Activated naive CD8-positive, alpha-beta T cell (primary cell): Measurements from ENCODE around the gene PCYT1A.
"Not testable (repeated sequence)": the region's sequence is repeated elsewhere in the genome, so short reads cannot be mapped to it uniquely, and the experiment has no call there.

Experiments
- H3K27ac Mint-ChIP-seq: one replicate; pipeline ENCODE4 v1.8.0; 2021; ENCODE audit warnings: mixed read lengths
- H3K27me3 Mint-ChIP-seq: one replicate; pipeline ENCODE4 v1.8.0; 2021; ENCODE audit warnings: mixed read lengths
- H3K36me3 Mint-ChIP-seq: one replicate; pipeline ENCODE4 v1.8.0; 2021; ENCODE audit warnings: mixed read lengths
- H3K4me1 Mint-ChIP-seq: one replicate; pipeline ENCODE4 v1.8.0; 2021; ENCODE audit warnings: low read depth, mixed read lengths
- H3K4me3 Mint-ChIP-seq: one replicate; pipeline ENCODE4 v1.8.0; 2021; ENCODE audit warnings: mild to moderate bottlenecking, mixed read lengths
- H3K9me3 Mint-ChIP-seq: one replicate; pipeline ENCODE4 v1.8.0; 2021; ENCODE audit warnings: low read depth, mixed read lengths

PCYT1A gene

GRCh38 chr3:196184169-196184432, 103.4 kb downstream of the PCYT1A start:
- peaks cover 42% of the 10 kb centered on the region for H3K4me1 Mint-ChIP-seq
- not testable (repeated sequence) for H3K9me3 Mint-ChIP-seq, H3K4me3 Mint-ChIP-seq, H3K36me3 Mint-ChIP-seq, H3K27ac Mint-ChIP-seq, H3K27me3 Mint-ChIP-seq

- H3K9me3 Mint-ChIP-seq = no peaks in the 10 kb centered on the region
- H3K4me3 Mint-ChIP-seq = no peak overlapping the region
- H3K36me3 Mint-ChIP-seq = no peaks in the 10 kb centered on the region
- peak overlapping the region; percentile 88 for H3K27ac Mint-ChIP-seq
- peaks cover 43% of the 10 kb centered on the region for H3K4me1 Mint-ChIP-seq
- no peaks in the 10 kb centered on the region for H3K27me3 Mint-ChIP-seq
Measured at GRCh38 chr3:196181127-196181546, 106.4 kb downstream of the PCYT1A start.

- H3K4me1 Mint-ChIP-seq = peaks cover 43% of the 10 kb centered on the region
- H3K27me3 Mint-ChIP-seq = no peaks in the 10 kb centered on the region
- H3K4me3 Mint-ChIP-seq = peak overlapping the region; percentile 73
- no peaks in the 10 kb centered on the region for H3K9me3 Mint-ChIP-seq
- peak overlapping the region; percentile 96 for H3K27ac Mint-ChIP-seq
- H3K36me3 Mint-ChIP-seq = no peaks in the 10 kb centered on the region
Measured at GRCh38 chr3:196180346-196180745, 107.2 kb downstream of the PCYT1A start.
